ENCODE measurements around the gene AHSA1. TPM values are rescaled to one million over a fixed set of nuclear protein-coding genes. Genes with fewer than 3 reads are reported as not detected.

The AHSA1 gene
- total RNA-seq, 2 experiments from 2014 or later = 28.7 to 33.7 TPM

- no peak overlapping the region for H3K4me3 ChIP-seq (ENCODE audit: low read length)
- DNase-seq (no peak), ATAC-seq (ENCODE audit: poor library complexity) (no peak)
- Mint-ChIP-seq H3K27ac (no peak overlapping the region), H3K9me3 (peaks cover 2% of the 10 kb centered on the region), H3K4me1 (ENCODE audit: low read depth) (no peaks in the 10 kb centered on the region), H3K36me3 (ENCODE audit: low read depth) (peaks cover 58% of the 10 kb centered on the region), H3K4me3 (no peak overlapping the region), H3K27me3 (peaks cover 1% of the 10 kb centered on the region)
- peaks cover 1 to 9% of the 10 kb centered on the region in 2 experiments for H3K9me3 ChIP-seq (ENCODE audit: control insufficient read depth in 1 of 2, insufficient read depth in 1 of 2, low read length in 2 of 2)
- ChIA-PET CTCF (no interaction called here), POLR2A (interaction anchor here (0.6 kb wide), 1 partner anchor 1783 kb away, joined by 4 read pairs; no protein-coding TSS in a partner anchor)
- no peak for TF ChIP-seq CTCF (IDR thresholded peaks at IDR 0.05)
- H3K27me3 ChIP-seq (ENCODE audit: control insufficient read depth in 1 of 2, insufficient read depth in 2 of 2, low read length in 2 of 2) = no peaks in the 10 kb centered on the region
- no peak overlapping the region for H3K27ac ChIP-seq (ENCODE audit: low read depth in 1 of 2, low read length in 2 of 2)
- peaks cover 36% of the 10 kb centered on the region for H3K36me3 ChIP-seq (ENCODE audit: insufficient read depth, low read length)
- intact Hi-C loops (cut with DNase I, micrococcal nuclease) = no loop called here
- H3K4me1 ChIP-seq (ENCODE audit: insufficient read depth, low read length) = no peaks in the 10 kb centered on the region
Measured at GRCh38 chr14:77508249-77508648, 50.4 kb downstream of the AHSA1 start.

GRCh38 chr14:77508876-77509275, 51.0 kb downstream of the AHSA1 start:
- H3K4me3 ChIP-seq (ENCODE audit: low read length) = no peak overlapping the region
- H3K36me3 ChIP-seq (ENCODE audit: insufficient read depth, low read length) = peaks cover 36% of the 10 kb centered on the region
- H3K27me3 Mint-ChIP-seq = no peaks in the 10 kb centered on the region
- no peak overlapping the region for H3K27ac Mint-ChIP-seq
- TF ChIP-seq CTCF (IDR thresholded peaks at IDR 0.05) = no peak
- H3K4me1 Mint-ChIP-seq (ENCODE audit: low read depth) = no peaks in the 10 kb centered on the region
- ATAC-seq (ENCODE audit: poor library complexity) (no peak), DNase-seq (no peak)
- H3K36me3 Mint-ChIP-seq (ENCODE audit: low read depth) = peaks cover 60% of the 10 kb centered on the region
- no peaks in the 10 kb centered on the region for H3K4me1 ChIP-seq (ENCODE audit: insufficient read depth, low read length)
- H3K27me3 ChIP-seq (ENCODE audit: control insufficient read depth in 1 of 2, insufficient read depth in 2 of 2, low read length in 2 of 2) = no peaks in the 10 kb centered on the region
- intact Hi-C loops (cut with DNase I, micrococcal nuclease) = no loop called here
- ChIA-PET CTCF (no interaction called here), POLR2A (no interaction called here)
- no peak overlapping the region for H3K27ac ChIP-seq (ENCODE audit: low read depth in 1 of 2, low read length in 2 of 2)
- H3K9me3 ChIP-seq (ENCODE audit: control insufficient read depth in 1 of 2, insufficient read depth in 1 of 2, low read length in 2 of 2) = peaks cover 0 to 3% of the 10 kb centered on the region in 2 experiments
- H3K4me3 Mint-ChIP-seq = no peak overlapping the region
- no peaks in the 10 kb centered on the region for H3K9me3 Mint-ChIP-seq

GRCh38 chr14:77509366-77509765, 51.5 kb downstream of the AHSA1 start:
- H3K27me3 ChIP-seq (ENCODE audit: control insufficient read depth in 1 of 2, insufficient read depth in 2 of 2, low read length in 2 of 2) = no peaks in the 10 kb centered on the region
- Mint-ChIP-seq H3K27ac (no peak overlapping the region), H3K9me3 (no peaks in the 10 kb centered on the region), H3K4me3 (no peak overlapping the region), H3K4me1 (ENCODE audit: low read depth) (no peaks in the 10 kb centered on the region), H3K36me3 (ENCODE audit: low read depth) (peaks cover 64% of the 10 kb centered on the region), H3K27me3 (no peaks in the 10 kb centered on the region)
- intact Hi-C loops (cut with DNase I, micrococcal nuclease) = no loop called here
- peaks cover 37% of the 10 kb centered on the region for H3K36me3 ChIP-seq (ENCODE audit: insufficient read depth, low read length)
- no peak for TF ChIP-seq CTCF (IDR thresholded peaks at IDR 0.05)
- no peak overlapping the region for H3K27ac ChIP-seq (ENCODE audit: low read depth in 1 of 2, low read length in 2 of 2)
- H3K9me3 ChIP-seq (ENCODE audit: control insufficient read depth in 1 of 2, insufficient read depth in 1 of 2, low read length in 2 of 2) = no peaks in the 10 kb centered on the region
- DNase-seq (no peak), ATAC-seq (ENCODE audit: poor library complexity) (no peak)
- POLR2A ChIA-PET = no interaction called here
- CTCF ChIA-PET = no interaction called here
- no peak overlapping the region for H3K4me3 ChIP-seq (ENCODE audit: low read length)
- no peaks in the 10 kb centered on the region for H3K4me1 ChIP-seq (ENCODE audit: insufficient read depth, low read length)
